Measurements from ENCODE around the gene FRMPD4.

The FRMPD4 gene

GRCh38 chrX:12469296-12469695, 331.0 kb downstream of the FRMPD4 start:
- no peak for TF ChIP-seq CTCF (IDR thresholded peaks at IDR 0.05; ENCODE audit: insufficient read depth, low read depth, low read length, missing control alignments)
- no peak overlapping the region for H3K4me3 ChIP-seq (ENCODE audit: low read length)
- peak; percentile 65 for DNase-seq (ENCODE audit: low read depth)

GRCh38 chrX:12471061-12471460, 332.8 kb downstream of the FRMPD4 start:
- TF ChIP-seq CTCF (IDR thresholded peaks at IDR 0.05; ENCODE audit: insufficient read depth, low read depth, low read length, missing control alignments), result no peak
- peak; percentile 61 for DNase-seq (ENCODE audit: low read depth)
- no peak overlapping the region for H3K4me3 ChIP-seq (ENCODE audit: low read length)

- TF ChIP-seq CTCF (IDR thresholded peaks at IDR 0.05; ENCODE audit: insufficient read depth, low read depth, low read length, missing control alignments), result no peak
- no peak for DNase-seq (ENCODE audit: low read depth)
- H3K4me3 ChIP-seq (ENCODE audit: low read length), result no peak overlapping the region
These were observed 342.7 kb downstream of the FRMPD4 start for GRCh38 chrX:12480956-12481355.

GRCh38 chrX:12488220-12488619, 349.9 kb downstream of the FRMPD4 start:
- TF ChIP-seq CTCF (IDR thresholded peaks at IDR 0.05; ENCODE audit: insufficient read depth, low read depth, low read length, missing control alignments), result no peak
- H3K4me3 ChIP-seq (ENCODE audit: low read length), result no peak overlapping the region
- DNase-seq (ENCODE audit: low read depth), result no peak

GRCh38 chrX:12488771-12489170, 350.5 kb downstream of the FRMPD4 start:
- TF ChIP-seq CTCF (IDR thresholded peaks at IDR 0.05; ENCODE audit: insufficient read depth, low read depth, low read length, missing control alignments), result no peak
- H3K4me3 ChIP-seq (ENCODE audit: low read length), result no peak overlapping the region
- no peak for DNase-seq (ENCODE audit: low read depth)

GRCh38 chrX:12489341-12489740, 351.1 kb downstream of the FRMPD4 start:
- TF ChIP-seq CTCF (IDR thresholded peaks at IDR 0.05; ENCODE audit: insufficient read depth, low read depth, low read length, missing control alignments), result no peak
- no peak overlapping the region for H3K4me3 ChIP-seq (ENCODE audit: low read length)
- DNase-seq (ENCODE audit: low read depth), result no peak

GRCh38 chrX:12494400-12495138, 356.3 kb downstream of the FRMPD4 start:
- no peak overlapping the region for H3K4me3 ChIP-seq (ENCODE audit: low read length)
- no peak for TF ChIP-seq CTCF (IDR thresholded peaks at IDR 0.05; ENCODE audit: insufficient read depth, low read depth, low read length, missing control alignments)
- DNase-seq (ENCODE audit: low read depth), result no peak
